HG03064 (cell line): ENCODE data around the gene NOTCH3.

ENCODE experiments used
- ATAC-seq: cut with Tn5 transposase; IDR thresholded peaks from one replicate; pipeline ENCODE4 v1.9.1; 2021; ENCODE audit warnings: low read depth; ENCODE audit not compliant: unreplicated experiment

The NOTCH3 gene

GRCh38 chr19:15170345-15170744, 30.4 kb downstream of the NOTCH3 start:
- ATAC-seq, result no peak

- no peak for ATAC-seq
These were observed 31.1 kb downstream of the NOTCH3 start for GRCh38 chr19:15169541-15170285.

DNA sequence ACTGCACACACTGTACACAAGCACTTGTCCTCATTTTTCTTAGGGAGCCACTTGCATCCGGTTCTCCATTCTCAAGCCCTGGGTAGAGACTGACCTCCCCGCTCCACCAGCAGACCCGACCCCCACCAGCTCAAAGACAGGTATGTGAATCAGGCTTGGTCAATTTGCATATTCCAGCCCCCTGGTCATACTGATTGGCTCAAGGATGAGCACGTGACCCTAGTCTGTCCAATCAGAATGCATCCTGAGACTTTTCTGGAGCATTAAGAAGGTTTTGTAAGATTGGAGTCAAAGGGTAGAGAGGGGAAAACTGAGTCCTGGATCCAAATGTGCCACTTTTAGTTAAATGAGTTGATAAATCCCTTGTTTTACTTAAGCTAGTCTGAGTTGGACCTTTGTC, 34.1 kb downstream of the NOTCH3 start:
- ATAC-seq, result no peak

DNA sequence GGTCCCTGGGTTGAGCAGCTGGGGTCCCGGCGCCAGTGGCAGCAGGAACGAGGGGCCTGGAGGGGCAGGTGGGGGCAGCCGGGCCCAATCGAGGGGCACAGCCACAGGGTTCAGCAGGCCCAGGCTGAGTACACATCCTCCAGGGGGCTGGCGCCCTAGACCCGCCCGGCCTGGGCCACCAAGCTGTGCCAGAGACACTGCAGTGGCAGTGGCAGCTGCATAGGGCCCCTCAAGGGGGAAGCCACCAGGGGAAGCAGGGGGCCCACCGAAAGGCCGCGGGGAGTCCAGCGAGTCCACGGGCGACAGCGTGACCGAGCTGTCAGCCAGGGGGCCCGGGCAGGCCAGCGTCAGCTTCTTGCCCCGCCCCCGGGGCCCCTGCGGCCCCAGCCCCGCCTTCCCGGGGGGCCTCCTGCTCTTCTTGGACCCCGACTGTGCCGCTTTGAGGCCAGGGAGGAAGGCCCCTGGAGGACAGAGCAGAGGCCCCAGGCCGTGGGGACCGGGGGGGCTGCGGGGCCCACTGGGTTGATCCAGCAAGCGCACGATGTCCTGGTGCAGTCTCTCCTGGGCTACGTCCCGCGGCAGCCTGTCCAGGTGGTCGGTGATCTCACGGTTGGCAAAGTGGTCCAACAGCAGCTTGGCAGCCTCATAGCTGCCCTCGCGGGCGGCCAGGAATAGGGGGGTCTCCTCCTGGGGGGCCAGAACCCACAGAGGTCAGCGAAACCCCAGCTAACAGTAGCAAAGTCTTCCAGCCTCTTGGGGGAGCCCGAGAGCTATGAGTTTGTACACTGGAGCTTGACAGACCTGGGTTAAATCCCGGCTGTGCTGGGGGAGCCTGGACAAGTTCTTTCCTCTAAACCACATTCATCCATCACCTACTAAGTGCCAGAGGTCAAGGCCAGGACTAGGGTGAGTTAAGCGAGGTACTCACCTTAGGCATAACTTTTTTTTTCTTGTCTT, 39.5 kb downstream of the NOTCH3 start:
- ATAC-seq, result no peak

GRCh38 chr19:15159251-15159650, 41.5 kb downstream of the NOTCH3 start:
- ATAC-seq, result no peak

GRCh38 chr19:15156391-15156790, 44.4 kb downstream of the NOTCH3 start:
- ATAC-seq, result no peak

DNA sequence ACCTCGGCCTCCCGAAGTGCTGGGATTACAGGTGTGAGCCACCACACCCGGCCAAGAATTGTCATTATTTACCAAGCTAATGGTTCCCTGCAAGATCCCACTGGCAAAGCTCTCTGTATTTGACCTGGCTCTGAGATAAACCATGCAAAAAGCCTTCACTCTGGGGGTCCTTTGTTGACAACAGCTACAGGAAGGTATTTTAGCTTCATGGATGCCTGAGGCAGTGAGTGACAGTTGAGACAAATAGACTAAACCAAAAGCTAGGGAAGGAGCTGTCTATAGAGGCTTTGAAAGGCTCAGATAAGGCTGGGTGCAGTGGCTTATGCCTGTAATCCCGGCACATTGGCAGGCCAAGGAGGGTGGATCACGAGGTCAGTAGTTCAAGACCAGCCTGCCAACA, 45.5 kb downstream of the NOTCH3 start:
- no peak for ATAC-seq

DNA sequence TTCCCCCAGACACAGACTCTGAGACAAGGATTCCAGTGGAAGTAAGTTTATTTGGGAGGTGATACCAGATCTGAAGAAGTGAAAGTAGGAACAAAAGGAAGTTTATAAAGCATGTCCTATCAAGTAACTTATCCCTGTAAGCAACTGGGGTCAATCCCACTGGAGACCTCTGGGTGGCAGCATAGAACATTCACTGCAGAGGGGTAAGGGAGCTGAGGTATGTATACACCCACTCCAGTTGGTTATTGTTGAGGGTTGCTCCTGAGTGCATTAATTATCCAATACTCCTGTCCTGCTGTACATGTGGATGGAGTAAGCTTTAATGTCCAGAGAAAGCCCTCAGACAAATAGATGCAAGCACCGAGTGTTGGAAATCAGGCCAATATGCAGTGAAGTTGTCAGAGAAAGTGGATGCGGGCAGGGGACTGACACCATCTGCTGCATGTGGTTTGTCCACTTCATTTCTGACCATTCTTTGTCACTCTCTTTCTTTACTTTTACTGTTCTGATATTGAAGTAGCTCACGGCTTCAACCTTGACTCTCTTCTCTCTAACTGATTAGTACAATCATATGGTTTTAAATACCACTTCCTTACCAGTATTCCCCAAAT, 46.7 kb downstream of the NOTCH3 start:
- ATAC-seq, result no peak

- no peak for ATAC-seq
These were observed 51.1 kb downstream of the NOTCH3 start for GRCh38 chr19:15149737-15150136.

- ATAC-seq, result no peak
These were observed 53.7 kb downstream of the NOTCH3 start for GRCh38 chr19:15147090-15147489.

DNA sequence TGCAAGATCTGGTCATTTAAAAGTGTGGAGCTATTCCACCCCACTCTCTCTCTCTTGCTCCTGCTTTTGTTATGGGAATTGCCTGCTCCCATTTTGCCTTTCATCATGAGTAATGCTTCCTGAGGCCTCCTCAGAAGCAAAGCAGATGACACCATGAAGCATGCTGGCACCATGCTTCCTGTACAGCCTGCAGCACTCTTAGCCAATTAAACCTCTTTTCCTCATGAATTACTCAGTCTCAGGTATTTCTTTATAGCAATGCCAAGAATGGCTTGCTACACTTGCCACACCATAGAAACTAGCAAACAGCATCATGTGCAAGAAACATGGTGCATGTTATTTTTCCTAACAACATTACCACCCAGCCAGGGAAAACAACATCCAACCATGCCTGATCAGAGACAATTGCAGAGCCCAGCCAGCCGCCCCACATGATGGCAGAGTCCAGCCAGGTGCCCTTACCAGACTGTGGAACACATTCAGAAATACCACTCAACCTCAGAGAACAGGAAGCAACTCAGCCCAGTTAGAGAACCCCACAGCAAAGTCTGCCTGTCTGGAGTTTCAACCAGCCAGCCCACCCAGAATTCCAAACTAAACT, 56.6 kb downstream of the NOTCH3 start:
- ATAC-seq, result no peak

DNA sequence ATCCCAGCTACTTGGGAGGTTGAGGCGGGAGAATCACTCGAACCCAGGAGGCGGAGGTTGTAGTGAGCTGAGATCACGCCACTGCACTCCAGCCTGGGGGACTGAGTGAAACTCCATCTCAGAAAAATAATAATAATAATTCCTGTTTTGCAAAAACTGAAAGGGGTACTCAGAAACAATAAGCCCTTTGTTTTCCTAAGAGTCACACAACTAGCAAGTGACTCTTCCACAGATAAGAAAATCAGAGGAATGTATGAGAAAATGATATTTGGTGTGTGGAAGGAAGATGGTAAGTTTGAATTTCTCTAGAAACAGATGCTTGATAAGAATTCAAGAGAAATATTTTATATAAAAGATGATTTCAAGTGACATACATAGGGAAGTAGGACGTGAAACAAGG, 58.5 kb downstream of the NOTCH3 start:
- ATAC-seq, result no peak

DNA sequence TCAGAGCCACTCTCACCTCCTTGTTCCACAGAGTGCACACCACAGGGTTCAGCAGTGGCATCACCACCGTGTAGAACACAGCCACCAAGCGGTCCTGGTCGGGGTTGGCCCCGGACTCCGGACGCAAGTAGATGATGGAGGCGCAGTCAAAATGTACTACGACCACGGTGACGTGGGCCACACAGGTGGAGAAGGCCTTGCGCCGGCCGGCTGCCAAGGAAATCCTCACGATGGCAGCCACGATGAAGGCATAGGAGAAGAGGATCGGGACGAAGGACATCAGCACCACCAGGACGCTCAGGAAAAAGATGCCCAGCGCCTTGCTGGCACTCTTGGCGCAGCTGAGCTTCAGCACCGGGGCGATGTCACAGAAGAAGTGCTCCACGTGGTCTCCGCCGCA, 59.7 kb downstream of the NOTCH3 start:
- ATAC-seq, result no peak

GRCh38 chr19:15138427-15138826, 62.4 kb downstream of the NOTCH3 start:
- ATAC-seq, result no peak

DNA sequence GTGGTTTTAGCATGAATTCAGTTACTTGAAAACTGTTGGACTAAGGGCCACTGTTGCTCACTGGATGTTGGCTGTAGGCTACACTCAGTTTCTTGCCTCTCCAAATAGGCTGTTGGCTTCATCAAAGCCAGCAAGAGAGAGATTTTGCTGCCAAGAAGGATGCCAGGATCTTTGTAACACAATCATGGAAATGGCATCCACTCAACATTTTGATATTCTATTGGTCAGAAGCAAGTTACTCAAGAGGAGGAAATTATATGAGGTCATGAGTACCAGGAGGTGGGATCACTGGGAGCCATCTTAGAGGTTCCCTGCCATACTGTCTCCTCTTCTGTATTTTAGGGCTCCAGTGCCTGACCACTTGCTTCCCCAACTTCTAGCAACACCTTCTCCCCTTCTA, 63.0 kb downstream of the NOTCH3 start:
- no peak for ATAC-seq

- no peak for ATAC-seq
These were observed 64.4 kb downstream of the NOTCH3 start for GRCh38 chr19:15136234-15136954.

DNA sequence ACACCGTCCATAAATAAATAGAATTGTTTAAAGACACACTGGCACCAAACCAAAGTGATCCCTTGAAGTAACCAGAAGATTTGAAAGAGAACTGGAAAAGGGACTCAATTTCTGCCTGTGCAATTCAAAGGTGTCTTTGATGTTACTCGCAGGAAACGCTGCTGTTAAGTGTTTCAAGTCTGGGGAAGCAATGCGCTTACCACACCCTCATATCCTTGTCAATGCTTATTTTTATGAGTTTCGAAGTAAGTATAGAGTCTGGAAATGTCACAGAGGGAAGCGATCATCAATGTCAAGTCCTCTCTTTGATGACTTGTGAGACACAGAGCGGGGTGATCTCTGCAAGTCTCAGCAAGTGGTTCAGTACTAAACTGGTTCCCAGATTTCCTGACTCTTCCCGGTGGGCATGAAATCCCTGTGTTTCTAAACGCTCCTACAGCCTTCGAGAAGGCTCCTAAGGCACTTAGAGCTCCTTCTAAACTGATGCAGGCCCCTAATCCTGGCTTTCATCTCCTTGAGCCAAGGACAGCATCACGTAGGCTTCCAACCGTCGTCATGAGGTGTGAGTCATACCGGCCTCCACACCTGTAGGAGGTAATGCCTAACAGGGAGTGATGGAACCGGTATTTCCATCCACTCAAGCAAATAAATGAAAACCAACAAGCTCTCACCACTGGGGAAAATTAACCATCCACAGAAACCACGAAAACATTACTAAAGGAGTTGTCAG, 70.8 kb downstream of the NOTCH3 start:
- no peak for ATAC-seq

DNA sequence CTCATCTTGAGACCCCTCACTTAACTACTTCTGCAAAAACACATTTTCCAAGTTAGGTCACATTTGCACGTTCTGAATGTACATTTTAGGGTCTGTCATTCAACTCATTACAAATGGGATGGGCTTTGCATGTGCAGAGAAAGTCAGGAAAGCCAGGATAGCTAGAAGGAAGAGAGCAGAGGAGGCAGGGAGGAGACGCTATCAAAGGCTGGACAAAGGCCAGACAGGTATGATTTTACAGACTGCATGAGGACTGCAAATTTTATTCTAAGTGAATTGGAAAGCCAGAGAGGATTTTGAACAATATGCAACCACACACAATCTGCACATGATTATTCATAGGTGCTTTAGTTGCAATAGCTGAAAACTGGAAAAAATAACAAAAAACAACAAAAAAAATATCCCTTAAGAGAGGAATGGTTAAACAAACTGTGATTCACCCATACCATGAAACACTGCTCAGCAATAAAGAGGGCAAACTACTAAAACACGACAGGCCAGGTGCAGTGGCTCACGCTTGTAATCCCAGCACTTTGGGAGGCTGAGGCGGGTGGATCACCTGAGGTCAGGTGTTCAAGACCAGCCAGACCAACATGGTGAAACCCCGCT, 72.5 kb downstream of the NOTCH3 start:
- ATAC-seq, result no peak
